GM19455 (cell line): Measurements from ENCODE around the gene MRGPRG.

Experiments used
- ATAC-seq: cut with Tn5 transposase; IDR thresholded peaks from one replicate; pipeline ENCODE4 v1.9.1; 2021; ENCODE audit not compliant: unreplicated experiment

MRGPRG gene

DNA sequence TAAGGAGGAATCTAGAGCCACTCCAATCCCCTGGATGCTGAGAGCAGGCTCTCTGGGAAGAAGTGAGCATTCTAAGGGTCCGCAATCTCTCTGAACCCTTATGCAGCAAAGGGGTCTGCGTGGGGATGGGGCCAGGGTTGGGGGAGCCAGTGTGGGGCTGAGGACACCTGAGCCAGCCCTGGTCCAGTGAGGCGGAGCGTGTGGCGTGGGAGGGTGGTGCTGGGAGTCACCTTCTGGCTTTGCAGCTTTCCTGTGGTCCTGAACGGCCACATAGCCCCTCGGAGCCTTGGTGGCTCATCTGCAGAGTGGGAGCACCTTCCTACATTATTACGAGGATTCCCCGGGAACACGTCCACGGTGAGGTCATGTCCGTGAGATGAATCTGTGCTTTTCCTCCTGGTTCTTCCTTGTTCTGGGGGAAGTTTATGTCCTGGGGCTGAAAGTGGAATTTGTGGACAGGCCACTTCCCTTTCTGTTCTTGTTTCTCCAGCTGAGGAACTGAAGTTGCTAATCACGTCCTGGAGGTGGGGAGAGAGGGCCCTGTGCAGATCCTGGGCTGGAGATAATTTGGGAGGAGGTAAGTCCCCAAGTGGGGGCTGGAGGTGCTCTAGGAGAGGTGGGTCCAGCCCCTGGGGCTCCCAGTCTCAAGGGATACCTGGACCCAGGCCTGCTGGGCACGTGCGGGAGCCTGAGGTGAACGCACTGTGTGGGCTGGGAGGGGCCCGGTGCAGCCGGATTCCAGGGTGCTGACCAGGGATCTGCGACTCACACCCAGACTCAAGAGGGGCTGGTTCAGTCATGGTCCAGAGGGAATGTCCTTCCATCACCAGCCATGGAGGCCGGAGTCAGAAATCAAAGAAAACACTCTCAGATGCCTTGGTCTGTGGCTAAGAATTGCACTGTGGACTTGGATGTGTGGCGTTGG is 7.5 kb upstream of the MRGPRG start:
- ATAC-seq = no peak

- no peak for ATAC-seq
Observed at GRCh38 chr11:3225159-3225758, 6.6 kb upstream of the MRGPRG start.

DNA sequence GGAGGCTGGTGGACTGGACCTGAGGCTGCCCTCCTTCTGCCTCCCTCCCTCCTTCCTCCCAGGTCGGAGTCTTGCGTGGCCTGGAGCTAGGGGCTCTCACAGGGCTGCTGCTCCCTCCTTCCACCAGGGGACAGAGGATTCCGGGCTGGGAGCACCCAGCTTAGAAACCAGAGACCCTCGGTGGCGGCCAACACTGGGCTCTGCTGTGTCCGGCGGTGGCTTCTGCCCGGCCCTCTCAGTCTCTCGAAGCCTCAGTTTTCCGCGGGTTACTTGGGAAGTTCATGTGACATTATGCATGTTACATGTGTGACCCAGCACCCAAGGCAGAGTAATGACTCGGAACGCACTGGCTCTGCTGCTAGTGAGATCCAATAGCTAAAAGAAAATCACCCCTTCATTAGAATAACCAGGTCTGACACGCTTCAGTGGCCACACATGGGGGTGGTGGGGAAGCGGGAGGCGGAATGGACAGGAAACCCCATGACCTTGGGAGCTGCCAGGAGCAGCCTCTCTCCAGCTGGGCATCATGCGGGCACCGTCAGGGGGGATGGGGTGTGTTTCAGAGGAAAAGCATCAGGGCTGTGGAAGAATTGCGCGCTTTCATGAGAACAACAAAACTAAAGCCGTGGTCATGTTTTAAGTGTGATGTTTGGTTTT is 5.9 kb upstream of the MRGPRG start:
- no peak for ATAC-seq

DNA sequence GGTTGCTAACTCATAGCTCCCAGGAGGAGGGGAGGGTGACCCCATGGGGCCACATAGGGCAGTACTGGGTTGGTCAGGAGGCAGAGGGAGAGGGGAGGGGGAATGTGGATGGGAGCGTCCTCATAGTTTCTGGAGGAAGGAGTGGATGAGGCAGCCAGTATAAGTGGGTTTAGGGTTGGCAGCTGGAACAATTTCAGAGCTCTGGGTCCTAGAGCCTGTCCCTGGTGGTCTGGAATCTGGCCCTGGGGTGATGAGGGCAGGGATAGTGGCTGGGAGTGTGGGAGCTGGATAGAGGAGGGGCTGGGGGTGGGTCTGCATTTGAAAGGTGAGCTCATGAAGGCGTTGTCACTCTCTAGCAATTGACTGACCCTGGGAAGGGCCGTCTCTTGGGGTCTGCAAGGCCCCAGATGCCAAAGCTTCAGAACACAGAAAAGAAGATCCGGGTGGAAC is 5.3 kb upstream of the MRGPRG start:
- ATAC-seq = no peak

- ATAC-seq = no peak
Observed at GRCh38 chr11:3222941-3223915, 4.6 kb upstream of the MRGPRG start.

GRCh38 chr11:3222003-3222855 is 3.6 kb upstream of the MRGPRG start:
- ATAC-seq = no peak

- no peak for ATAC-seq
Observed at GRCh38 chr11:3221408-3222002, 2.9 kb upstream of the MRGPRG start.

GRCh38 chr11:3220521-3221407 is 2.2 kb upstream of the MRGPRG start:
- no peak for ATAC-seq

GRCh38 chr11:3220101-3220500 is 1.5 kb upstream of the MRGPRG start:
- no peak for ATAC-seq

- no peak for ATAC-seq
Observed at GRCh38 chr11:3219281-3219892, 774 bp upstream of the MRGPRG start.

- ATAC-seq = no peak
Observed at GRCh38 chr11:3217818-3218482, 663 bp downstream of the MRGPRG start.

DNA sequence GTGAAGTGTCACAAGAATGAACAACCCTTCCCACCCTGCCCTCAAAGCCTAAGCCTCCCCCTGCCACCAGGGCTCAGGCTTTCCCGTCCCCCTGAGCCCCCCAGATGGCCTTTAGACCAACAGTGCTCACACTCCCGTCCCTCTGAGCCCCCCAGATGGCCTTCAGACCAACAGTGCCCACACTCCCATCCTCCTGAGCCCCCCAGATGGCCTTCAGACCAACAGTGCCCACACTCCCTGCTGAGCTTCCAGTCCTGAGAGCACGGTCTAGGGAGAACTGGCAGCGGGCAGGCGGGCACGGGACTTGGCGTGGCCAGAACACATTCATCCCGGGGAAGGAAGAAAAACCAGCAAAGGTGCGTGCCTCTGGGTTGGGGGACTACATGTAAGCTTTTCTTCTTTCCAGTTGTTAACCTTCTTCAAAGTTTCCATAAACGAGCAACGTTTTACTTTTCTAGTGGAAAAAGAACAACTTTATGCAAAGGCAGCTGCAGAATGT is 2.5 kb downstream of the MRGPRG start:
- ATAC-seq = no peak

- no peak for ATAC-seq
Observed at GRCh38 chr11:3215346-3216026, 3.1 kb downstream of the MRGPRG start.

- no peak for ATAC-seq
Observed at GRCh38 chr11:3214420-3214699, 4.3 kb downstream of the MRGPRG start.

DNA sequence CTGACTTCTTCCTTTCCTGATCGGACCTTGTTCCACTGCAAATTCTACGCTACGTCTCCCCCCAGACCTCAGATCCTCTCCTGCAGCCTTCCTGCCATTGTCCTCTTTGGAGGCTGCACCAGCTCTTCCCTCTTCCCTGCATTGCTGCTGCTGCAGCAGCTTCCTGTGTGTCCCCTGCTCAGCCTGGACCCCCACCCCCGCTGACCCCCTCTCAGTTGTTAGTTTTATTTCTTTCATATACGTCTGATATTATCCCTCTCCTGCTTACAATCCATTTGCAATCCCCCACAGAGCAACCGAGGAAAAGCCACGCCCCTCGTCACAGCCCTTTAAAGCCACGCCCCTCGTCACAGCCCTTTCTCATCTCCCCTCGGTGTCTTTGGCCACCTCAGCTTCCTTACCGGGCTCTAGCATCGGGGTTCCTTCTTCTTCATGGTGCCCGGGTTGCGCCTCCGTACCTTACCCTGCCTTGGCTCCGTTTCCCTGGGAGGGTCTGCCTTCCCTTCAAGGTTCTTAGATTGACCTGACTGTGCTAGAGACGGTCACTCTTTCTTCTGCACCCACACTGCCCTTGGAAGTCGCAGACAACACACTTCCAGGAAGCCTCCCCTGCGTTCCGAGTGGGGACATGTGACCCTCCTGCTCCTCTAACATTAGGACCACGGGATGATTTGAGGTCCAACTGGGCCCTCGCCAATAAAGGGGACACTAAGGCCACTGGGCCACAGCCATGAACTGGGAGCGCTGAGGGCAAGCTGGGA is 4.8 kb downstream of the MRGPRG start:
- ATAC-seq = no peak

GRCh38 chr11:3208272-3208671 is 10.3 kb downstream of the MRGPRG start:
- ATAC-seq = no peak
